ENCODE measurements around the gene NFIA.

- no peak for TF ChIP-seq BACH1 (IDR thresholded peaks at IDR 0.05; ENCODE audit: borderline replicate concordance)
- TF ChIP-seq POLR2A (IDR thresholded peaks at IDR 0.05; ENCODE audit: low read depth, low read length) = no peak
- TF ChIP-seq TCF12 (IDR thresholded peaks at IDR 0.05; ENCODE audit: low read depth, low read length) = no peak
- TF ChIP-seq CBFB (IDR thresholded peaks at IDR 0.05; ENCODE audit: low read depth) = no peak
- TF ChIP-seq, protein P1, sequence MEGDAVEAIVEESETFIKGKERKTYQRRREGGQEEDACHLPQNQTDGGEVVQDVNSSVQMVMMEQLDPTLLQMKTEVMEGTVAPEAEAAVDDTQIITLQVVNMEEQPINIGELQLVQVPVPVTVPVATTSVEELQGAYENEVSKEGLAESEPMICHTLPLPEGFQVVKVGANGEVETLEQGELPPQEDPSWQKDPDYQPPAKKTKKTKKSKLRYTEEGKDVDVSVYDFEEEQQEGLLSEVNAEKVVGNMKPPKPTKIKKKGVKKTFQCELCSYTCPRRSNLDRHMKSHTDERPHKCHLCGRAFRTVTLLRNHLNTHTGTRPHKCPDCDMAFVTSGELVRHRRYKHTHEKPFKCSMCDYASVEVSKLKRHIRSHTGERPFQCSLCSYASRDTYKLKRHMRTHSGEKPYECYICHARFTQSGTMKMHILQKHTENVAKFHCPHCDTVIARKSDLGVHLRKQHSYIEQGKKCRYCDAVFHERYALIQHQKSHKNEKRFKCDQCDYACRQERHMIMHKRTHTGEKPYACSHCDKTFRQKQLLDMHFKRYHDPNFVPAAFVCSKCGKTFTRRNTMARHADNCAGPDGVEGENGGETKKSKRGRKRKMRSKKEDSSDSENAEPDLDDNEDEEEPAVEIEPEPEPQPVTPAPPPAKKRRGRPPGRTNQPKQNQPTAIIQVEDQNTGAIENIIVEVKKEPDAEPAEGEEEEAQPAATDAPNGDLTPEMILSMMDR (IDR thresholded peaks at IDR 0.05 in 2 of 3, conservative IDR thresholded peaks at IDR 0.05 in 1 of 3; ENCODE audit: control insufficient read depth in 2 of 3, extremely low read depth in 1 of 3, insufficient read depth in 1 of 3, low read depth in 3 of 3, low read length in 3 of 3) = no peak
- no peak for TF ChIP-seq SREBF1 (IDR thresholded peaks at IDR 0.05; ENCODE audit: low read length)
- no peak for TF ChIP-seq ZSCAN29 (IDR thresholded peaks at IDR 0.05)
- TF ChIP-seq MAX (IDR thresholded peaks at IDR 0.05; ENCODE audit: low read depth, low read length) = no peak
- TF ChIP-seq ATF7 (IDR thresholded peaks at IDR 0.05; ENCODE audit: low read depth) = no peak
- no peak for TF ChIP-seq EGR1 (IDR thresholded peaks at IDR 0.05; ENCODE audit: borderline replicate concordance in 1 of 2, low read depth in 2 of 2, low read length in 2 of 2)
- TF ChIP-seq POLR2AphosphoS5 (IDR thresholded peaks at IDR 0.05; ENCODE audit: low read length) = no peak
Observed at GRCh38 chr1:61132645-61133334, 50.4 kb downstream of the NFIA start.

Measured in GM12878 (cell line).